K562 (cell line): ENCODE measurements around the gene C4orf50. TPM values are rescaled to one million over a fixed set of nuclear protein-coding genes. Genes with fewer than 3 reads are reported as not detected.

Source experiments
- ATAC-seq: fragments of 200-7000 bp; cut with Tn5 transposase; 3 replicates; pipeline ENCODE4 v1.9.1; 2020; ENCODE audit warnings: moderate library complexity
- BruUV-seq: library from RNA; stranded (reverse); fragments of 400-500 nt; replicated peaks from 2 replicates; lab custom pipeline; 2021; lab: Mats Ljungman, UMichigan
- CTCF ChIA-PET: fragments of 300-600 bp; formaldehyde crosslinking; extraction: SDS; loops from one replicate; lab custom pipeline; 2021; ENCODE audit warnings: low intra/inter-chr PET ratio; lab: Yijun Ruan, JAX
- POLR2A ChIA-PET: fragments of 300-600, 350-650 bp; sonication (Branson Sonifier 250); formaldehyde crosslinking; extraction: SDS; loops from one replicate; lab custom pipeline; 2021; ENCODE audit warnings: antibody characterized with exemption, inconsistent platforms; lab: Yijun Ruan, JAX
- DNase-seq, 4 experiments: peaks; one replicate each; pipeline versions ENCODE4 v3.0.0 to v3.0.0-alpha.2; 2011 to 2018; ENCODE audit warnings: low spot score in 3 of 4, mixed read lengths in 3 of 4; ENCODE audit errors: extremely low read depth in 1 of 4
- FAIRE-seq: peaks from 2 replicates; lab custom pipeline; 2011; peaks lifted over from hg19 to GRCh38; lab: Jason Lieb, UNC
- H2AFZ ChIP-seq: 2 replicates; pipeline ENCODE4 v1.6.0; 2011; ENCODE audit warnings: low read depth, low read length, control low read depth, inconsistent platforms
- H3K27ac ChIP-seq: fragments of 200-600 bp; 3 replicates; pipeline ENCODE4 v1.8.0; 2011; ENCODE audit warnings: low read depth, mild to moderate bottlenecking, control low read depth, inconsistent platforms, low read length, moderate library complexity, mixed read lengths; ENCODE audit errors: extremely low read depth
- H3K27me3 ChIP-seq, 2 experiments: fragments of 300-600 bp in 1 of 2; 2 replicates in 1 of 2; 3 replicates in 1 of 2; pipeline versions ENCODE4 v1.6.0 to v1.8.0; 2011; ENCODE audit warnings: inconsistent platforms in 2 of 2, low read length in 2 of 2, mild to moderate bottlenecking in 1 of 2, mixed read lengths in 1 of 2, moderate library complexity in 1 of 2; ENCODE audit not compliant: control insufficient read depth in 2 of 2, insufficient read depth in 2 of 2
- H3K36me3 ChIP-seq: fragments of 300-600 bp; 3 replicates; pipeline ENCODE4 v1.8.0; 2011; ENCODE audit warnings: mild to moderate bottlenecking, low read length, inconsistent platforms; ENCODE audit not compliant: control insufficient read depth, insufficient read depth
- H3K4me1 ChIP-seq, 2 experiments: fragments of 200-600 bp in 1 of 2; replicated peaks in 1 of 2; 2 replicates in 1 of 2; 3 replicates in 1 of 2; pipeline versions ENCODE4 v1.5.1 to v1.8.0; 2011; ENCODE audit warnings: inconsistent platforms in 2 of 2, low read length in 2 of 2, mild to moderate bottlenecking in 1 of 2, mixed read lengths in 1 of 2, moderate library complexity in 1 of 2; ENCODE audit not compliant: control insufficient read depth in 2 of 2, insufficient read depth in 2 of 2
- H3K4me2 ChIP-seq: 2 replicates; pipeline ENCODE4 v1.6.1; 2011; ENCODE audit warnings: low read length, control low read depth, inconsistent platforms, mixed read lengths; ENCODE audit not compliant: insufficient read depth
- H3K4me3 ChIP-seq: fragments of 200-600 bp; sonication (generic), shearing (Covaris generic); 2 replicates; pipeline ENCODE4 v1.5.1; 2016; ENCODE audit warnings: control low read depth, inconsistent platforms
- H3K79me2 ChIP-seq: fragments of 200-600 bp; 3 replicates; pipeline ENCODE4 v1.8.0; 2011; ENCODE audit warnings: low read length, inconsistent platforms; ENCODE audit not compliant: control insufficient read depth, insufficient read depth
- H3K9ac ChIP-seq, 2 experiments: 2 replicates each; pipeline versions ENCODE4 v1.6.0 to v1.6.1; 2011; ENCODE audit warnings: low read depth in 2 of 2, low read length in 2 of 2, control low read depth in 1 of 2, inconsistent platforms in 1 of 2, mild to moderate bottlenecking in 1 of 2, mixed read lengths in 1 of 2; ENCODE audit not compliant: insufficient read depth in 1 of 2
- H3K9me1 ChIP-seq: one replicate; pipeline ENCODE4 v1.6.0; 2011; ENCODE audit warnings: inconsistent platforms, mild to moderate bottlenecking, low read length, moderate library complexity; ENCODE audit not compliant: control insufficient read depth, insufficient read depth
- H3K9me3 ChIP-seq: replicated peaks from 2 replicates; pipeline ENCODE4 v1.5.1; 2011; ENCODE audit warnings: low read depth, low read length, inconsistent platforms; ENCODE audit not compliant: control insufficient read depth, insufficient read depth
- H4K20me1 ChIP-seq: replicated peaks from 2 replicates; pipeline ENCODE4 v1.6.1; 2011; ENCODE audit warnings: low read length, inconsistent platforms, mixed read lengths; ENCODE audit not compliant: control insufficient read depth, insufficient read depth
- E2F8 ChIP-seq: fragments of 450-650 bp; IDR thresholded peaks from 2 replicates; pipeline ENCODE4 v1.7.1; 2018; ENCODE audit warnings: mild to moderate bottlenecking, low read depth; ENCODE audit not compliant: partially characterized antibody
- GATA2 ChIP-seq: sonication (generic); formaldehyde crosslinking; IDR thresholded peaks from 2 replicates; pipeline ENCODE4 v1.4.0; 2020; ENCODE audit warnings: mild to moderate bottlenecking, missing genetic modification reagents
- HIVEP1 ChIP-seq: fragments of 250-450 bp; sonication (Bioruptor Pico); IDR thresholded peaks from 2 replicates; pipeline ENCODE4 v1.4.0; 2020; ENCODE audit warnings: mild to moderate bottlenecking
- JUN ChIP-seq, 2 experiments: sonication (generic) in 1 of 2; formaldehyde crosslinking in 1 of 2; IDR thresholded peaks; 2 replicates each; pipeline versions ENCODE4 v1.6.1 to v1.8.0; 2012 to 2022; ENCODE audit warnings: borderline replicate concordance in 2 of 2, mild to moderate bottlenecking in 2 of 2, improper control_type of control experiment in 1 of 2, low read depth in 1 of 2, low read length in 1 of 2, missing genetic modification reagents in 1 of 2
- KLF16 ChIP-seq: IDR thresholded peaks from 2 replicates; pipeline ENCODE4 v1.6.1; 2016; ENCODE audit warnings: antibody characterized with exemption
- PRMT5 ChIP-seq: sonication (generic); formaldehyde crosslinking; IDR thresholded peaks from 2 replicates; pipeline ENCODE4 v1.5.0; 2020; ENCODE audit warnings: missing genetic modification reagents
- RCOR1 ChIP-seq, 2 experiments: IDR thresholded peaks; 2 replicates each; pipeline ENCODE4 v1.6.1; 2012; ENCODE audit warnings: low read depth in 2 of 2, low read length in 2 of 2, borderline replicate concordance in 1 of 2, improper control_type of control experiment in 1 of 2
- ZNF24 ChIP-seq: fragments of 450-650 bp; IDR thresholded peaks from 2 replicates; pipeline ENCODE4 v1.6.1; 2016
- ZNF445 ChIP-seq: fragments of 250-450 bp; sonication (Bioruptor Pico); IDR thresholded peaks from 2 replicates; pipeline ENCODE4 v1.4.0; 2020; ENCODE audit warnings: low read depth, mild to moderate bottlenecking, moderate library complexity
- ZNF449 ChIP-seq: fragments of 250-450 bp; sonication (Bioruptor Pico); IDR thresholded peaks from 2 replicates; pipeline ENCODE4 v1.8.0; 2022; ENCODE audit warnings: moderate library complexity, mild to moderate bottlenecking, inconsistent platforms
- ZNF780A ChIP-seq: fragments of 250-450 bp; sonication (Bioruptor Pico); IDR thresholded peaks from 2 replicates; pipeline ENCODE4 v1.5.0; 2021; ENCODE audit warnings: mild to moderate bottlenecking
- ZNF785 ChIP-seq: fragments of 250-450 bp; sonication (Bioruptor Pico); IDR thresholded peaks from 2 replicates; pipeline ENCODE4 v1.4.0; 2020; ENCODE audit warnings: mild to moderate bottlenecking
- WGBS: fragments of 100-300 bp; shearing (Covaris generic); methylation state at CpG from one replicate; pipeline ENCODE4 v1.1.6; 2016; ENCODE audit warnings: low coverage, mixed read lengths; ENCODE audit not compliant: insufficient coverage; ENCODE audit errors: missing lambda C conversion rate; 5-methylcytosine and 5-hydroxymethylcytosine counted together
- in situ Hi-C: fragments of 300-500 bp; cut with MboI; formaldehyde crosslinking; loops from 4 replicates; pipeline ENCODE4 v1.15.0; 2018; ENCODE audit warnings: inconsistent platforms, mixed read lengths
- intact Hi-C: fragments of 100-400 bp; cut with micrococcal nuclease; formaldehyde crosslinking; loops from 2 replicates; pipeline ENCODE4 v1.14.2; 2022
- polyA plus RNA-seq, 8 experiments: library from polyadenylated mRNA; depleted of rRNA in 4 of 8; stranded (reverse) in 5 of 8; unstranded in 3 of 8; fragments of >200 nt; fragmentation: Nextera tagmentation in 2 of 8; fragmentation: Illumina TruSeq in 1 of 8; extraction: Ambion mirVana in 2 of 8; extraction: Trizol in 1 of 8; gene quantifications; 2 replicates each; pipeline versions ENCODE4 v1.2.1 to v1.2.3, GENCODE V29; 2011 to 2014; ENCODE audit warnings: inconsistent platforms in 1 of 8, missing spikeins in 1 of 8
- total RNA-seq, 7 experiments: library from RNA; depleted of rRNA in 6 of 7; stranded (reverse); fragments of >200 nt in 6 of 7; fragmentation: Illumina TruSeq in 2 of 7; extraction: Trizol in 2 of 7; gene quantifications; 2 replicates each; pipeline versions ENCODE4 v1.2.1 to v1.2.3, GENCODE V29; 2011 to 2021; ENCODE audit warnings: low replicate concordance in 1 of 7

The C4orf50 gene
- total and polyA plus RNA-seq, 9 of the 15 experiments (the other 6 are each of a cell fraction or from before 2014, with no cell fraction given): not detected

GRCh38 chr4:5992171-5992827, 25.9 kb downstream of the C4orf50 start (continued):
- TF ChIP-seq ZNF445 (CRISPR knock-in tag) (no peak), RCOR1 (IDR thresholded peaks at IDR 0.05; ENCODE audit: borderline replicate concordance in 1 of 2, low read depth in 2 of 2, low read length in 2 of 2) (no peak)

GRCh38 chr4:5991405-5991804, 26.8 kb downstream of the C4orf50 start:
- Histone ChIP-seq H3K9me3 (no peaks in the 10 kb centered on the region), H2AFZ (no peak overlapping the region), H3K27ac (no peak overlapping the region), H3K27me3 (peaks cover 0 to 10% of the 10 kb centered on the region in 2 experiments; a peak in 1 of 5 replicates), H3K79me2 (no peaks in the 10 kb centered on the region), H3K36me3 (no peaks in the 10 kb centered on the region), H3K4me1 (no peaks in the 10 kb centered on the region), H3K9me1 (no peaks in the 10 kb centered on the region), H4K20me1 (no peaks in the 10 kb centered on the region), H3K9ac (no peak overlapping the region), H3K4me3 (no peak overlapping the region), H3K4me2 (no peak overlapping the region)
- intact Hi-C loops (no loop called here), in situ Hi-C loops (no loop called here)
- DNase-seq (no peak), ATAC-seq (no peak), FAIRE-seq (no peak)
- ChIA-PET POLR2A (no interaction called here), CTCF (no interaction called here)
- WGBS: 0% methylated on average over 1 of the region's 1 CpG
- no TSS peak for BruUV-seq
- TF ChIP-seq ZNF785 (no peak), JUN (IDR thresholded peaks at IDR 0.05; ENCODE audit: borderline replicate concordance, low read depth, low read length) (no peak), JUN (CRISPR knock-in tag; IDR thresholded peaks at IDR 0.05; ENCODE audit: borderline replicate concordance) (no peak), KLF16 (no peak), ZNF445 (CRISPR knock-in tag) (no peak), PRMT5 (no peak), GATA2 (CRISPR knock-in tag) (no peak), ZNF449 (CRISPR knock-in tag) (no peak), E2F8 (no peak), ZNF24 (no peak), HIVEP1 (no peak), ZNF780A (CRISPR knock-in tag) (no peak)
